GM19372 (cell line): ENCODE results near the gene ANXA9.

Experiments used
- ATAC-seq: cut with Tn5 transposase; IDR thresholded peaks from one replicate; pipeline ENCODE4 v1.9.1; 2021; ENCODE audit warnings: mild to moderate bottlenecking, low read depth, moderate library complexity; ENCODE audit not compliant: unreplicated experiment

The ANXA9 gene

DNA sequence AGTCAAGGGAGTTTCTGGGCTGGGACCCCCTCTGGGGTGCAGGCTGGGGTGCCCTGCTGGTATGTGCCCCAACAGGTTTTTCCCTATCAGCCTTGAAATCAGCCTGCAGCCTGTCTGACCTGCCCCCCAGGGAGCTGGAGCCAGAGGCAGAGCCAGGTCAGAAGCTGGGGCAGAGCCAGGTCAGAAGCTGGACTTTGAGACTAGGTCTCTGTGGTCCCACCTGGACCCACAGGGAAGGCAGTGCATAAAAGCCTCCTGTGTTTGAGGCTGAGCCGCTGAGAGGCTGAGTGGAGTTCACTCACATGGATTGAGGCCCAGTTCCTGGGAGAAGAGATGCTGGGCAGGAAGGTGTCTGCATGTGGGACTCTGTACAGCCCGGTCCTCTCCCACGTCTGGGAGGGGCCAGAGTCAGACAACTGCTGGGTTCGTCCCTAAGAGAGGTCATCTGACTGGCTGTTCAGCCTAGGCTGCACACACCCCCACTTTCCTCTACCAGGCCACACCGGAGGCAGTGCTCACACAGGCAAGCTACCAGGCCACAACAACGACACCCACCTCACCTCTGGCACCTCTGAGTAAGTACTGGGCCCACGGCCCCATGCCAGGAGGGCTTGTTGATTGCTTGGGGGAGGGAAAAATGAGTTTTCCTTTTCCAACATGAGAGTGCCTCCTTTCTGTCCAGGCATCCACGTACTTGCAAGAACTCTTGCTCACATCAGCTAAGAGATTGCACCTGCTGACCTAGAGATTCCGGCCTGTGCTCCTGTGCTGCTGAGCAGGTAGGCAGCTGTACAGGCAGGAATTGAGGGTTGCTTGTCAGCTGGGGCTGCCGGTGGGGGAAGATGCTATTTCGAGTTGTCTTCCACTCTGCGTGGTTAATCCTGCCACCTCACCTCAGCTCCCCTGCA, at the start of gene ANXA9:
Gene ANXA9, plus strand, starts transcription at position 488 of the 908 bp plus-strand sequence. CDS start 814 bp downstream, outside the sequence.
- ATAC-seq = no peak

DNA sequence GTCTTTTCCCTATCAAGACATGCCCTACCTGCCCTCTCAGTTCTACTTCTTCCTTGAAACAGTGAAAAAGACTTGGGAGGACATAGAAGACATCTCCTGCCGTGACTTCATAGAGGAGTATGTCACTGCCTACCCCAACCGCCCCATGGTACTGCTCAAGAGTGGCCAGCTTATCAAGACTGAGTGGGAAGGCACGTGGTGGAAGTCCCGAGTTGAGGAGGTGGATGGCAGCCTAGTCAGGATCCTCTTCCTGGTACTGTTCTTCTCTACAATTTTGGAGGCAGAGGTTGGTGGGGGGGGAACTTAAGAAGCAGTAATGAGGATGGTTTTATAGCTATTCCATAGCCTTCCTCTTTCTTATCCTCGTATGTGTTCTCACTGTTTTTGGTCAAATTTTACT, 37.2 kb upstream of the ANXA9 start:
- no peak for ATAC-seq

DNA sequence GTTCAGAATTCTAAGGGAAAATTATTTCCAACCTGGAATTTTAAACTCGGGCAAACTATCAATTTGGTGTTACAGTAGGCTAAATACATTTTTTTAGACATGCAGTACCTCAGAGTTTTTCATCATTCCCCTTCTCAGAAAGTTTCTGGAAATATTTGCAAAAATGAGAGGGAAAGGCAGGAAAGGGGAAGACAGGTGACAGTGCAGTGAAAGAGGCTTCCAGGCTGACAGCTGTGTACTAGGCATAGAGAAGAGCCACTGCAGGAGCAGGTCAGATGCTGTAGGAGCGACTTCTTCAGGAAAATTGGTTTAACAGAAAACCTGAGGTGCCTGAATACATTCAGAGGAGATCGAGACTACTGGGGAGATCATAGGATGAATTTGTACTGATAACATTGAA, 27.4 kb upstream of the ANXA9 start:
- no peak for ATAC-seq

- ATAC-seq = no peak
Measured at GRCh38 chr1:150955280-150955679, 26.8 kb upstream of the ANXA9 start.

DNA sequence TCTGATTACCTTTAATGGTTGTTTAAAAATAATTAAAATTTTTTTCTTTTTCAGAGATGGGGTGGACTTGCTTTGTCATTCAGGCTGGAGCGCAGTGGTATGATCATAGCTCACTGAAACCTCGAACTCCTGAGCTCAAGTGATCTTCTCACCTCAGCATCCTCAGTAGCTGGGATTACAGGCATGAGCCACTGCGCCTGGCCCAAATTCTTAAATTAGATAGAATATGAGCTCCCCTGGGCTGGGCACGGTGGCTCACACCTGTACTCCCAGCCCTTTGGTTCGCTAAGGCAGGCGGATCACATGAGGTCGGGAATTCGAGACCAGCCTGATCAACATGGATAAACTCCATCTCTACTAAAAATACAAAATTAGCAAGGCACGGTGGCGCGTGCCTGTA, 24.4 kb upstream of the ANXA9 start:
- no peak for ATAC-seq

DNA sequence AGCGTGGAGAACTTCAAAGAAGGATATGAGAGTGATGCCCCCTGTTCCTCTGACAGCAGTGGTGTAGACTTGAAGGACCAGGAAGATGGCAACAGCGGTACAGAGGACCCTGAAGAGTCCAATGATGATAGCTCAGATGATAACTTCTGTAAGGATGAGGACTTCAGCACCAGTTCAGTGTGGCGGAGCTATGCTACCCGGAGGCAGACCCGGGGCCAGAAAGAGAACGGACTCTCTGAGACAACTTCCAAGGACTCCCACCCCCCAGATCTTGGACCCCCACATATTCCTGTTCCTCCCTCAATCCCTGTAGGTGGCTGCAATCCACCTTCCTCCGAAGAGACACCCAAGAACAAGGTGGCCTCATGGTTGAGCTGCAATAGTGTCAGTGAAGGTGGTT, 21.4 kb upstream of the ANXA9 start:
- no peak for ATAC-seq

GRCh38 chr1:150961756-150962155, 20.3 kb upstream of the ANXA9 start:
- ATAC-seq = no peak

GRCh38 chr1:150963321-150964163, 18.6 kb upstream of the ANXA9 start:
- ATAC-seq = no peak

DNA sequence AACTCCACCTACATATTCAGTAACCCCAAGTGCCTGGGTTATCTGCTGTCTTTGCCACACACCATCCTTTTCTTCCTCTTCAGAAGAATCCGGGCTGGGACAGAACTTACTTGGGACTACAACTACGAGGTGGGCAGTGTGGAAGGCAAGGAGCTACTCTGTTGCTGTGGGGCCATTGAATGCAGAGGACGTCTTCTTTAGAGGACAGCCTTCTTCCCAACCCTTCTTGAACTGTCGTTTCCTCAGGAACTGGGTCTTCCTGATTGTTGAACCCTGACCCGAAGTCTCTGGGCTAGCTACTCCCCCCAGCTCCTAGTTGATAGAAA, 18.0 kb upstream of the ANXA9 start:
- no peak for ATAC-seq

DNA sequence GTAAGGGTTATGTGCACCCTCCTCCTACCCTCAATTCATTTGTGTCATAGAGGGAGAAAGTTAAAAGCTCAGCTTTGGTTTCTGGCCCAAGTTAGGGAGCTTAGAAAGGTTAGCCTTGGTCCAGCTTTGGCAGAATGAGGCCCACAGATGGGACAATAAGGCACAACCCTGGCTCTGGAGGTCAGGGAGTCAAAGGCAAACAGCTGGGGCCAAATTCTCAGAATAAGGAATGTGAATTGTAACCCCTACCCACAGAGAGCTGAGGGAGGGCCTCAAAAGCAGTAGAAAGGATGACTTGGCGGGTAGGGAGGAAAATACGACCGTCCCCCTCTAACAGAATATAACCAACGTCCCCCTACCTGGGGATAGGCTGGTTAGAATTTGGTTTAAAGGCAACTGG, 16.5 kb upstream of the ANXA9 start:
- ATAC-seq = no peak

- ATAC-seq = no peak
Measured at GRCh38 chr1:150966011-150966410, 16.1 kb upstream of the ANXA9 start.

DNA sequence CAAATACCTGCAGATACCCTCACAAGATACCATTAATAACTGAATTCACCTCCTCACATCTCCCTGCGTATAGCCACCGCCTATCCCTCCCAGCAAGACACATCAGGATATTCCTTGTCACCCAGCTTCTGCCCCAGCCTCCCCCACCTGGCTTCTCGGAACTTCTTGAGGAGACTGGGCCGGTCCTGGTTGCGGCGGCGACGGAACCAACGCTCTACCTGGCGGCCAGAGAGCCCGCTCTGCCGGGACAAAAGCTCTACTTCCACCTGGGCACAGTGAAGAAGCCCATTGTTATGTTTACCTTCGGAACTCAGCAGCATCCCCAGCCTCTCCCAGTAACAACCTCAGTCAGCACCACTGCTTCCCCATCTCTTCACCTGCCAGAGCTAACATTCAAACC, 14.2 kb upstream of the ANXA9 start:
- ATAC-seq = no peak

- ATAC-seq = no peak
Measured at GRCh38 chr1:150968491-150968890, 13.6 kb upstream of the ANXA9 start.

- ATAC-seq = no peak
Measured at GRCh38 chr1:150969626-150970025, 12.5 kb upstream of the ANXA9 start.

DNA sequence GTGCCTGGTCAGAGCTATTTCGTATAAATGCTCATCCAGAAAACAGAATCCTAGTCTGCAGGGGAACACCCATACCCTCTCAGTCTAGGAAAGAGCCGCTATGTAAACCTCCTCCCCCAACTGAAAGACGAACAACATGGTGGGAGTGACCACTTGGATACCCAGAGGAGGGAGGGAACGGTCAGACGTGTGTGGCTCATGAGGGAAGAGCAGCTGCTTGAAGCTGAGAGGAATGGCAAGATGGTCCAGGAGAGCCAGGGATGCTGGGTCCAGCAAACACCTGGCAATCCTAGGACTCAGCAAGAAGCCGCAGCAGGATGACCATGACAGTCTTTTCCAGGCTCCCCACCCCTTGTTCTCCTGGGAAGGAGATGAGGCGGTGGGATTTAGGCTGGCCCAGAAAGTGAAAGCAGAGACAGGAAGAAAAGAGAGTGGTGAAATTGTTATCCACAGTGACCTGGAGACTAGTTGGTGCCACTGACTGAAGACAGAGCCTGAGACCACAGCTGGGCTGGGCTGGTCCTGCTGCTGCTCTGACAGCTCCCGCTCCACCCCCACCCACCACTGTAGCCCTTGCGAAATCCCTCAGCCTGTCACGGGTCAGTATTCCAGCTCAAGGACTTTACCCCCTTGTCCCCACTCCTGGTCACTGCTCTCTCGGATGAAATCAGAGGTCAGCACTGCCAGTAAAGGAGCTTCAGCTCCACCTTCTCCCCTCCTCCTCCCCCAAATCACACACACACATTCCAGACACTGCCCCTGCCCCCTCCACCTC, 11.1 kb upstream of the ANXA9 start:
- no peak for ATAC-seq

- ATAC-seq = no peak
Measured at GRCh38 chr1:150971583-150972416, 10.3 kb upstream of the ANXA9 start.

- ATAC-seq = no peak
Measured at GRCh38 chr1:150972417-150972940, 9.6 kb upstream of the ANXA9 start.

DNA sequence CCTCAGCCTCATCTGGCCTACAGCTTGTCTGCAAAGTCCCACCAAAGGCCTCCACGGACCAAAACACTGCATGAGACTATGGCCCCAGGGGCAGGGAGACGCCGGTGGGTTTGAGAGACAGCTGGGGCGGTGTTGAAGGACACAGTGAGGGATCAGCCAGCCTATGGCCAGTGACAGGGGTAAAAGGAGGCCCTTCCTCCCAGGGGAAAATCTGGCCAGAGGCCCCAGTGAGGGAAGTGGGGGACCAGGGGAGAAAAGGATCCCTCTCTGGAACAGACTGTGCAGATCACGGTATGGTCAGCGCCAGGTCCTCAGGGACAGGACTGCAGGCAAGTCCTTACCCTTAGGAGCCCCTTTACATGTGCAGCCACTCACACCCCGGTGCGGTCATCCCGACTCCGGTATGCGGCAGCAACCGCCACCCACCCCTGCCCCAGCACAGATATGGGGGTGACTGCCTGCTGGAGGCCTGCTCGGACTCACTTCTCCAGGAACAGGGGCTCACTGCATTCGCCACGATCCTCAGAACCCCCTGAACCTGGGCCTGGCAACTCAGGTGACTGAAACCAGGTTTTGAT, 8.7 kb upstream of the ANXA9 start:
- ATAC-seq = no peak

DNA sequence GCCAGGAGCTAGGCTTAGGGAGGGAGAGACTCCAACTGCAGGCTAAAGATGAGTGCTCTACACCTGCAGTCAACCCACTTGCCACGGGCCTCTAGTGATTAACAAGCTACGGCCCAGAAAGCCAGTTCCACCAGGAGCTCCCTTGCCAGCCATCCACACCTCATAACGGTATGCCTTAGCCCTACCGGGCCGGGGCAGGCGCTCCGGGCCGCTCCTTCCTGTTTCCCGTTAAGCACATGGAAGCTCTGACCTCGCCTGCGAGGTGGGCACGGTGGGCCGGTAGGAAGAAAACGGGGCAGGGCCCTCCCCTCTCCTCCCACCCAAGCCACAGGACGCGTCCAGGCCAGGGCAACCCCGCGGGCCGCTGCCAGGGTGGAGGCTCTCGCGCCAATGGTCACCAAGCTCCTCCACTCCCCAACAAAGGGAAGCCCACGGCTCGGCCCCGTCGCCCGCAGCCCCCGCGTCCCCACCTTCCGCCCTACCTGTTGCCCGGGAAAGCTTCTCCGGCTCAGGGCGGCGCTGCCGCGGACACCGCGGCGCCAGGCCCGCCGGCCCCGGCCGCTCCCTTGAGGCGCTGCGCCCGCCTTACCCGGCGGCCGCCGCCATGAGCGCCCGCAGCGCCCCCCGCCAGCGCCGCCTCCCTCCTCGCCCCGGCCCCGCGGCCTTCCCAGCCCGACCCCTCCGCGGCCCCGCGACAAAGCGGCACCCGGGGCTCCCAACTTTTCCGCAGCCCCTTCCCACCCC, 8.1 kb upstream of the ANXA9 start:
- ATAC-seq = peak; percentile 35
